G401 (cell line): Measurements from ENCODE around the gene TEDC1. TPM values are rescaled to one million over a fixed set of nuclear protein-coding genes. Genes with fewer than 3 reads are reported as not detected.
"Not testable (repeated sequence)": the region's sequence is repeated elsewhere in the genome, so short reads cannot be mapped to it uniquely, and the experiment has no call there.

Experiments used
- DNase-seq: peaks from one replicate; pipeline ENCODE4 v3.0.0-alpha.2; 2015; ENCODE audit warnings: low spot score
- in situ Hi-C: cut with HindIII; loops from 2 replicates; pipeline ENCODE4 v1.10.0; 2016; ENCODE audit warnings: low sequenced_read_pairs, mixed read lengths
- total RNA-seq: library from RNA; depleted of rRNA; stranded (reverse); fragments of >200 nt; shearing (Covaris generic); gene quantifications from 2 replicates; pipeline ENCODE4 v1.2.3, GENCODE V29; 2014

Gene TEDC1
- total RNA-seq, 1 experiment from 2014 or later, result 67.1 TPM

DNA sequence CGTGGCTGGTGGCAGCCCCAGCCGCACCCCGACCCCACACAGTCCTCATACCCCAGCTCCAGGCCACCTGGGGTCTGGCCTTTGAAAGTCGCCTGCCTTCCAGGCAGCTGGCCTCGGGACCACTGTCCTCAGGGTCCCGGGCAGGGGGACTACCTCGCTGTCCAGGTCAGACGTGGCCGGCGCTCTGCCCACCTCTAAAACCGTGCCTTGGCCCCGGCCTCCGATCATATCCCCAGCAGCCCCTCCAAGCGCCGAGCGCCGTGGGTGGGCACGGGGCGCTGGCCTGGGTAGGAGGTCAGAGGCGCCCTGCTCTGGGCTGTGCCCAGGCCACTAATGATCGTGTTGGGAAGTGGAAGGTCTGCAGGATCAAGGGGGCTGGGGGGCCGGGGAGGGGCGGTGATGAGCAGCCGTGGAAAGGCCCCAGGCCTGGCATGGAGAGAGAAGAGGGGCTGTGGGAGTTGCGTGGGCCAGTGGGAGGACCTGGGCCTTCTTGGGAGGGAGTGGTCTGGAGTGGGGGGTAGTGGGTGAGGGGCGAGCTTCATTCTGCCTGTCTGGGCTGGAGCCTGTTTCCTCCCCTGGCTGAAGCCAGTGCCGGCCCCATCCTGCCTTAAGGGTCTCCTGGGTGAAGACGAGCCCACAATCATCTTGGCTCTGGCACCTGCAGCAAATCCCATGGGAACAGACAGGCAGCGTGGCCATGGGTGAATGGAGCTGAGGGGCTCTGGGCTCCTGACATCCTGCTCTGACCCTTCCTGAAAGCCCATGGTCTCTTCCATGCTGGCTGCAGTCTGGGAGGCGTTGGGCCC lies 40.2 kb downstream of the TEDC1 start:
- in situ Hi-C loops, result no loop called here
- DNase-seq, result no peak

DNA sequence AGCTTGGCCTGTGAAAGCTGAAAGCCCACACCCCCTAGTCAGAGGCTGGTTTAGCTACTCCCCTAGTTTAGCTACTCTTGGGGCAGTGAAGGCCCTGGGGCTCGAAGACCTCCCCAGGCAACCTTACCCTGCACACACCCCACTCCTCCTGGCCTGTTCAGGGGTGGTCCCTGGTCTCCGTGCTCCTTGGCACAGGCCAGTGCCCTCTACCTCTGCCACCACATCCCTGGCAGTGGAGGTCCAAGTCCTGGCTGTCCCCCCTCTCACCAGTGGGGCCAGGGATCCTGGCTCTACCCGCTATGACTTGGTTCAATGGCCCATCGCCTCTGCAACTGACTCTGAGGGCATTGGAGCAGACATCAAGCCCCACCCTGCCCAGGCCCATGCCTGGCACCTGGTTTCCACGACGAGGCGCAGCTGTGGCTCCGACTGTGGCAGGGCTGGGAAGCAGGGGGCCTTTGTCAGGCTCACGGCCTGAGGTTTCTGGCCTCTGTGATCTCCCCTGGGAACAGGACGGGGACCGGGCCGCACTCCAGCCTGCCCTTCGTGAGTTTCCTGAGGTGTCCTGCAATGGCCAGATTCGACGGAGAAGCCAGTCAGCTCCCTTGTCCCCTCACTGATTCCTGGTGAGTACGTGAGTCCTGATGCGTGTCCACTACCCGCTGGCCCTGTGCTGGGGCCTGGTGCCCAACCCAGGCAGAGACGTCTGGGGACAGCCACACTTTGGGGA lies 41.0 kb downstream of the TEDC1 start:
- in situ Hi-C loops, result no loop called here
- DNase-seq, result no peak

DNA sequence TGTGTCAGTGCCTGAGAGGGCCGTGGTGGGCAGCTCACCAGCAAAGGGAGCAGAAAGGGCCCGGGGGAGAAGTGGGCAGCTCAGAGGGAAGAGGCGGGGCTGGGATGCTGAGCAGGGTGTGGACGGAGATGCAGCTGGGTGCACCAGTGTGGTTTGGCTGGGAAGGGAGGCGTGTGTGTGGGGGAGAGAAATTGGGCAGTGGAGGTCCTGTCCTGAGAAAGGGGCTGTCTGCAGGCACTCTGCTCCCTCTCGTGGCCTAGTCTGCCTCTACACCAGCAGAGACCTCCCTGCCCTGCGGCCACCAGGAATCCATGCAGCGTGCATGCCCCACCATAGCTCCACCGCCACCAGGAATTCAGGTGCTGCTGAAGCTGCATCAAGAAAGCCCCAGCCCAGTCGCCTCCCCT lies 41.7 kb downstream of the TEDC1 start:
- in situ Hi-C loops, result no loop called here
- peak; percentile 16 for DNase-seq

DNA sequence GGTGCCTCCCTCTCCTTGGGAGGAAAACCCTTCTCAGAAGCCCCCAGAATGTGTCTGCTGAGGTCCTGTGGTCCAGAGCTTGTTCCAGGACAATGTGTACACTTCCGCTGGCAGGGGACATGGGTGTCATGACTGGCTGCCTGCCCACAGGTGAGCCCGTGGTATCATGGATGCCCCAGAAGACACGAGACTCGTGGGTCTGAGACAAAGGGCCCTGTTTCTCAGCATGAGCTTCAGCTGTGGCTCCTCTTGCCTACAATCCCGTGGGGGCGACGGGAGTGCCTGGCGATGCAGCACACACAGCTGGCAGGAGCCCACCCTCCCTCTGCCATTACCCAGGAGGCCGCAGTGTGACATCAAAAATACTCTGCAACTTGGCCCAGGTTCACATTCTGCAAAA lies 42.3 kb downstream of the TEDC1 start:
- in situ Hi-C loops, result no loop called here
- no peak for DNase-seq

DNA sequence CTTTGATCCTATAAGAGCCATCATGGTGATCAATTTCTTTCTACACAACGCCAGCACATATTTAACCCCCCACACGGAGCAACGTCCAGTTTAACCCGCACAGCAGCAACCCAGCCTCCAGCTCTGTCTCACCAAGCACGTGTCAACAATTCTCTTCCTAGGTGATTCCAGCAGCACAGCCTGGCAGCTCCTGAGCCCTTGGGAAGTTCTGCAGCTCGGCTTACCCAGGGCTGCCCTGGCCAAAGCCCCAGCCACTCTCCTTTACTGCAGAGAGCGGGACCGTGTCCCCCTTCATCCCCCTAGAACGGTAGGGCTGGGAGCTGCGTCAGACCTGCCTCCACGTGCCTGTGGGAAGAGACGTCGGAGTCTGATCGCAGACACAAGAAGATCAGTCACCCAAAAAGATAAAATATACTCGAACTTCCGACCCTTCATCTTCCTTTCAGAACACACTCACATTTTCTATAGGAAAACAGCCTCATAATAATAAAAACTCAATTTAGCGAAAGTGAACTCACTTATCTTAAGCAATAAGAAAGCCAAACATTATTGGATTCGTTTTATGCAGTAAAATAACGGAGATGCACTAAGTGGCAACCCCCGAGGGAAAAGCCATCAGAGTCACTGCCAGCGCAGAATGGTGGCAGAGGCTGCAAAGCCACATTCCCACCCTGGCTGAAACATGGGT lies 42.9 kb downstream of the TEDC1 start:
- in situ Hi-C loops, result no loop called here

DNA sequence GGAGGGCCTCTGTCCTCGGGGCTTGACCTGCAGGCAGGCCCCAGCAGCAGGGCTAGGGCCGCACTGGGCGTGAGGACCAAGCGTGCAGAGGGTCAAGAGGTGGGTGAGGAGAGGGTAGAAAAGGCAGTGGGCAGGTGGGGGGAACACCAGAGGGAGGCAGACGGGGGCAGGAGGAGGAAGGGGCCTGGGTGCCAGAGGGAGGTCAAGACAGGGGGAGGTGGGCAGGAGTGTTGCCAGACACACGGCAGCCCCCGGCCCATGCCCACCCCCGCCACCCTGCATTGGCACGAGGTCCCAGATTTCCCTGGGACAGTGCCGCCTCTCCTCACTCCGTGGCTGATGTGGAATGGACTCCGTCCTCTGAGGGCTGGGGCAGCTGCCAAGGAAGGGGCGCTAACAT lies 43.5 kb downstream of the TEDC1 start:
- no peak for DNase-seq
- in situ Hi-C loops, result no loop called here

More for the DNA sequence above, 42.9 kb downstream of the TEDC1 start:
- DNase-seq, result no peak

DNA sequence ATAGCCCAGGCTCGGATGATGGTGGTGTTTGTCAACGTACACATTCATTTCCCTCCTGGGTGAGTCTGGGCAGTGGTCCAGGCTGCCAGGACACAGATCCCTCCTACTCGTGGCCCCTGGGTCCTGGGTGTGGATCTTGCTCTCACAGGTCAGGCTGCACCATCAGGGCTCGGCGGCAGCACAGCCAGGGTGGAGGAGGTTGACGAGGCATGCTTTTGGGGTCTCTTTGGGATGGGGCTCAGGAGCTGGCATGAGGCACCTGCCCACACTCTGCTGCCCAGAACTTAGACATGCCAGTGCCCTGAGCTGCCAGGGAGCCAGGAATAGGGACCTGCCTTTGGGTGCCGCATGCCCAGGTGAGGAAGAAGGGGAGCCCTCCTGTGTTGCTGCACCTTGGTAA lies 45.0 kb downstream of the TEDC1 start:
- in situ Hi-C loops, result no loop called here

DNA sequence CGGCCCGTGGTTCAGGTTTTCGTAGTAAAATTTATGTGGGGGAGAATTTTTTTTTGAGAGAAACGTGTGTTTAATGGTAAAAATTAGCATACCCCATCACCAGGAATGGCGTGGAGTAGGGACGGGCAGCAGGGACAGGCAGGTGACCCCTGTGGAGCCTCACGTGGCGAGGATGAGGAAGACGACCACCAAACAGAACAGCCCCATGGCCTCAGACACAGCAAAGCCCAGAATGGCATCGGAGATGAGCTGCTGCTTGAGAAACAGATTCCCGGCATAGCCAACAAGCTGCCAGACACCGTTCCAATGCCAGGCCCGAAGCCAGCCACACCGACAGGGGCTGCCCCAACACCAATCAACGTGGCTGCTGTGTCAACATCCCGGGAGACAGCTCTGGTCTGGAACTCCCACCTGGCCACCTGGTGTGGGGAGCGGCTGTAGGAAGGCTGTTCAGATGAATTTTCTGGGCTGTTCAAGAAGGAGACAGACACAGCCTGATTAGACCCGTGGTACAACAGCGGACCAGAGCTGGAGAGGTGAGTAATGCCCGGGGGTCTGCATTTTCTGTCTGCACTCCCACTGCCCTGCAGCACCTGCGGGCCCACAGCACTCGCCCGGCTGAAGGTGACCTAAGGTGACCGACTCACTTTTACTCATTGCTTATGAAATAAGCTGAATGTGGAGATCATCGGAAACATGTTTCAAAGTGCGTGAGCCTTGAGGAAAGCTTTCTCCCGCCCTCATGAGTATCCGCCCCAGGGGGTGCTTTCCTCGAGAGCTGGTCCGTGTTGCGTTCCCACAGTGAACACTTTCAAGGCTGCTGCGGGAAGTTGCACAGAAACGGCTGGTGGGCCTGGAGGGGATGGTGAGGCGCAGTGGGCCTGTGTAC lies 45.9 kb downstream of the TEDC1 start:
- in situ Hi-C loops, result no loop called here
- DNase-seq, result no peak

More for the DNA sequence above, 45.0 kb downstream of the TEDC1 start:
- DNase-seq, result no peak

DNA sequence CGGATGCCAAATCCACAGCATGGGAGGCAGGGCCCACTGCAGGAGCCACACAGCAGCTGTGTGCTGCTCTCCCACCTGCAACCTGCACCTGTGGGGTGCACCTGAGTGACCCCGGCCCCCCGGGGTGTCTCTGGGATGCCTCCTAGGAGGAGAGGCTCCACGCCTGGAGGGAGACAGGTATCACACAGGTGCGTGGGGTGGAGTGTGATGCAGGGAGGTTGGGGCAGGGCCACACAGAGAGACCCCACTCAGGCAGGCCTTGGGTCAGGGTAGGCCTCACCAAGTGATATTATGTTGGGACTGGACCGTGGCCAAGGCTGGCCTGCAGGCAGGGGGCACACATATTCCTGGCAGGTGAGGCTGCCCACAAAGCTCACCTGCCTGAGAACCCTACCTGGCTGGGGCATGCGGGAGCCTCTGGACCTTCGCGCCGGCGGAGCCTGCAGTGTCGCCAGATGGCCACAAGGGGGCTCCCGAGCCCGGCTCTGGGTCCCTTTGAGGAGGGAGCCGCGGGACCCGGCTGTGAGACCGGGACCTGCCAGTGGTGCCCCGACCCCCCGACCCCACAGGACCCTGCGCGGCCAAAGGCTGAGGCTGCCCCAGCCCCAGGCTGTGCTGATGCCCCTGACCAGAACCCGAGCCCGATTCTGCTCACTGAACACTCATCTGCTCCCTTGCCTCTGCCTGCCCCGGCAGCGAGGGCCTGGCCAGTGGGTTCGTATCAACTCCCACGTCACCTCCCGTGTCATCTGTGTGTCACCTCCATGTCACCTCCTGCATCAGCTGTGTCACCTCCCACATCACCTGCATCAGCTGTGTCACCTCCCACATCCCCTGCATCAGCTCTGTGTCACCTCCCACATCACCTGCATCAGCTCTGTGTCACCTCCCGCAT lies 46.8 kb downstream of the TEDC1 start:
- in situ Hi-C loops, result no loop called here
- DNase-seq, result peak; percentile 22

DNA sequence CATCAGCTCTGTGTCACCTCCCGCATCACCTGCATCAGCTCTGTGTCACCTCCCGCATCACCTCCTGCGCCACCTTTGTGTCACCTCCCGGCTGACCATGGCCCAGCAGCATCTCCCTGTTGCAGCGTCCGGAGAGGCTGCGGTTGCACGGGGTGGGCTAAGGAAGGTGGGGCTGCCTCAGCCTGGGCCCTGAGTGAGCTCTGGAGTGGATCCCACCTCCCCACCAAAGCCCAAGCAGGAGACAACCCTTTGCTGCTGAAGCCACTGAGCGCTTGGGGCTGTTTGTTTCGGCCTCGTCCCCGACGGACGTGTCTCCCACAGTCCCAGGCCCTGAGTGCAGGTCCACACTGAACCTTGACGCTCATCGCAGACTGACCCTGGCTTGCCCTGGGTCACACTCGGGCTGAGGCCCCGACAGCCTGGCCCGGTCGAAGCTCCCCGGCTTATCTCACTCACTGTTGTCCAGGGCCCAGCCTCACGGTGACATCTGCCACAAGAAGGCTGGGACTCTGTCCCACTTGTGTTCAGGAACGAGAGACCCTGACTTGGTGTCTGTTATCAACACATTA lies 47.5 kb downstream of the TEDC1 start:
- in situ Hi-C loops, result no loop called here
- no peak for DNase-seq

DNA sequence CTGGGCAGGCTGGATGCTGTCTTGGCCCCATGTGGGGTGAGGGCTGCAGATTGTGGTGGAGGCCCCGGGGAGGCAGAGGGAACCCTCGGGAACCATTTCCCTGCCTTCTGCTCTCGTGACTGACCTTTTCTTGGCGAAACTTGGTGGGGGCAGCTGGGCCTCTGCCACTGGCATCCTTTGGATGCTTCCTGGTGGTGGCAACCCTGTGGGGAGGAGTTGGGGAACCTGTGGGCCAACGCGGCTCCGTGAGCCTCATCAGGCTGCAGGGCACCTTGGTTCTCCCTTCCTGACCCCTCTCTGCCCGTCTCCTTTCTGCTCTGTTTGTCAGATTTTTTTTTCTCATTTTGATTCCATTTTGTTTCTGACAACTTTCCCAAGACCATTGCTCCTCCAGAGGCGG lies 49.8 kb downstream of the TEDC1 start:
- in situ Hi-C loops, result no loop called here
- DNase-seq, result no peak

DNA sequence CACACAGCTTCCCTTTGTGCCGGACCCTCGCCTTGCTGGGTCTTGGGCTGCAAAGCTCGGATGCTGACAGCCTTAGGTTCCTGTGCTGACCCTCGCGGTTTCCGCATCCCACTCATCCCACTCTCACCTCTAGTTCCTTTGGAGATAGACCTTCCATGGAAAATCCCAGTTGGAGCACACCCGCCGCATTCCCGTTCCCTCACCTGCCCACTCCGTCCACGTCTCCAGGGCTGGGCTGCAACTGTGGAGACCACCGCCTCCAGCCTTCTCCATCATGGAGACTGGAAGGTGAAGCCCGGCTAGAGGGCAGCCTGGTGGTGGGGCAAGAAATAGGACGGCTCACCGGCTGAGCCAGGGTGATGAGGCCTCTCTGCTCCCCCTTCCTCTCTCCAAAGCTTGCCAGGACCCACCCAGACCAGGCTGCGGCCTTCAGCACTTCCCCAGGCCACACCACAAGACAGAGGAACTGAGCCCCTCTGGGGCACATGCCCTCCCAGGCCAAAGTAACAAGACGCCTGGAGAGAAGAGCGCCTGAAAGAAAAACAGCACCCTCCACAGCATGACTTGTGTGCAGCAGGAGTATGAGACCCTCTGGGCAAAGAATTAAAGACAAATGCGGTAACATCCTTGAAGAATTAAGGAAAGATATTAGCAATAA lies 50.3 kb downstream of the TEDC1 start:
- in situ Hi-C loops, result no loop called here
- no peak for DNase-seq

DNA sequence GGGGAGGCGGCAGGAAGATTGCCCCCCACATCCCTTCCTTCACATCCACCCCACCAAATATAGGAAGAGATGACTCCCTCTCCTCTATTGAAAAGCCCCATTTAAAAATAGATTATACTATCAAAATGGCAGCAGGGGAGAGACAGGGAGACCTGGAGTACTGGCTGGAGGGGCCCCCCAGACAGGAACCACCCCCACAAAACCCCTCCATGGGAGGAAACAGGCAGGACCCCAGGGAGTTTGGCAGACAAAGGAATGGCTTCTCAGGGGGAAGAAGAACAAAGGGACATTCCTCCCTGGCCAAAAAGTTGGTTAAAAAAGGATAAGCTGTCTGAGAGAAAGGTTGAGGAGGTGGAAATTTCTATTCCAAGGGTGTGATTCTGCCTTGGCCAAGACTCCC lies 54.6 kb downstream of the TEDC1 start:
- DNase-seq, in situ Hi-C loops: not testable (repeated sequence)

DNA sequence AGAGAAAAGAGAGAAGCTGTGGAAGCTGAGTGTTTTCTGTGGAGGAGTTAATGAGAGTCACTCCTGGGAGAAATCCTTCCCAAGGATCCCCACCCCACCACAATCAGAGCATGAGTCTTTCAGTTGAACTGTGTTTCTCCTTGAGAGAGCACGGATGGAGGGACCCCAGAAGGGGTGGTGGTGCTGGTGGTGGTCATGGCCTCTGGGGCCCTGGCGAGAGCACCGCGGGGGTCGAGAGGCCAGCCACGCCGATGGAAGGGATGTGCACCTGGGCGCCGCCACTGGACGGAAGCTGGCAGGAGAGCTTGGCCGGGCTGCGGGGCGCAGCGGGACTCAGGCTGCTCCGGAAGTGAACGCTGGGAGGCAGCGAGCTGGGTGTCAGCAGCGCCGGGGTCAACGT lies 55.4 kb downstream of the TEDC1 start:
- in situ Hi-C loops, DNase-seq: not testable (repeated sequence)

DNA sequence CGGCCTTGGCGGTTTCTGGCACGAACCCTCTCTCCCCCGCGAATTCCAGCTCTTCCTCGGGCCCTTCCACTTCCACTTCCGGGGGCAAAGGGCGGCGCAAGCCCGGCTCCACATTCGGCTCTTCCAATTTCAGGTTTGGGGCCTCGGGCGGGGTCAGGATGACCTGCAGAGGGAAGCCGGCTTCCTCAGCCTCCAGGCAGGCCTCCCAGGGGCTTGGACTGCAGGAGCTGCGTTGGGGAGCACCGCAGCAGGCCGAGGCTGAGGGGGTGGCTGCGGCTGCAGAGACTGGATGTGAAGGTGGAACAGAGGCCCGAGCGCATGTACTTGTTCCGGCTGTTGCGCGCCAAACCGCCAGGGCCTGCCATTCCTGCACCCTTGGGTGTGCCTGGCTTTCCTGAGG lies 56.0 kb downstream of the TEDC1 start:
- DNase-seq, in situ Hi-C loops: not testable (repeated sequence)

DNA sequence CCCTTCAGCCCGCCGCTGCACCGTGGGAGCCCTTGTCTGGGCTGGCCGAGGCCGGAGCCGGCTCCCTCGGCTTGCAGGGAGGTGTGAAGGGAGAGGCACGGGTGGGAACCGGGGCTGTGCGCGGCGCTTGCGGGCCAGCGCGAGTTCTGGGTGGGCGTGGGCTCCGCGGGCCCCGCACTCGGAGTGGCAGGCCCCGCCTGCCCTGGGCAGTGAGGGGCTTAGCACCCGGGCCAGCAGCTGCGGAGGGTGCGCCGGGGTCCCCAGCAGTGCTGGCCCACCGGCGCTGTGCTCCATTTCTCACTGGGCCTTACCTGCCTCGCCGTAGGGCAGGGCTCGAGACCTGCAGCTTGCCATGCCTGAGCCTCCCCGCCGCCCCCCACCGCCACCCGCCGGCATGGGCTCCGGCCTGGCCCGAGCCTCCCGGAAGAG lies 56.7 kb downstream of the TEDC1 start:
- in situ Hi-C loops, result no loop called here

More for the DNA sequence above, 56.7 kb downstream of the TEDC1 start:
- DNase-seq, result no peak
